Activated naive CD8-positive, alpha-beta T cell (primary cell): ENCODE measurements around the gene UPF1.

Experiments used
- H3K27ac Mint-ChIP-seq: one replicate; pipeline ENCODE4 v1.8.0; 2021; ENCODE audit warnings: mixed read lengths
- H3K27me3 Mint-ChIP-seq: one replicate; pipeline ENCODE4 v1.8.0; 2021; ENCODE audit warnings: mixed read lengths
- H3K36me3 Mint-ChIP-seq: one replicate; pipeline ENCODE4 v1.8.0; 2021; ENCODE audit warnings: mixed read lengths
- H3K4me1 Mint-ChIP-seq: one replicate; pipeline ENCODE4 v1.8.0; 2021; ENCODE audit warnings: low read depth, mixed read lengths
- H3K4me3 Mint-ChIP-seq: one replicate; pipeline ENCODE4 v1.8.0; 2021; ENCODE audit warnings: mild to moderate bottlenecking, mixed read lengths
- H3K9me3 Mint-ChIP-seq: one replicate; pipeline ENCODE4 v1.8.0; 2021; ENCODE audit warnings: low read depth, mixed read lengths

The UPF1 gene

DNA sequence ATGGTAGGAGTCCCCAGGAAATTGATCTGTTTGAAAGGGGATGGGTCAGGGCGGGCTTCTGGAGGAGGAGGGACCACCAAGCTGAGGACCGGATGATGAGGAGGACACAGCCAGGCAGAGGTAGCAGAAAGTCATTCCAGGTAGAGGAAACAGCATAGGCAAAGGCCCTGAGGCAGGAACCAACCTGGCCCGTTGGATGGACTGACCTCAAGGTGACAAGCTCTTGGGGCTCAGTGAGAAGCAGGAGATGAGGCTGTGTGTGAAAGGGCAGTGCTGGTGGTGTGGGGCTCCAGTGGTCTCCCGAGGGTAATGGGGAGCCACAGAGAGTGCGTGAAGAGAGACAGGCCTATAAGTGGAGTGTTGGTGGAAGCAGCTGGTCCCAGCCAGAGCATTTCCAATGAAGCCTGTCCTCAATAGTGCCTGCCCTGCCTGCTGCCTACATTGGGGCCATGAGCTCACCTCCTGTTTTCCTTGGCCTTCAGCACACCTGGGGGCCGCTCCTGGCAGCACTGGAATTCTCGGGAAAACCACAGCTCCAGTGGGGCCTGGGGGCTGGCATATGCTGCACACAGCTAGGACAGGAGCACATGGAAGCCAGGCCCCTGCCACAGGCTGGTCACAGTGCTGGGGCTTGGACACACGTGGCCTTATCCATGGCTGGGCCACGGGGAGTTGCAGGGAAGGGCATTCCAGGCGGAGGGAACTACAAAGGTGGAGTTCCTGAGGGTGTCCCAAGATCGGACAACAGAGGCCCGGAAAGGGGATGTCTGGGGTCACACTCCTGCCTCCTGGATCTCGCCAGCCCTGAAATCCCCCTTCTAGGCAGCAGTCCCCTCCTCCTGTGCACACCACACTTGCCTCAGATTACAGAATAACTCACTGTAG is 38.4 kb upstream of the UPF1 start:
- H3K4me3 Mint-ChIP-seq, result no peak overlapping the region
- no peaks in the 10 kb centered on the region for H3K36me3 Mint-ChIP-seq
- H3K9me3 Mint-ChIP-seq, result no peaks in the 10 kb centered on the region
- peaks cover 24% of the 10 kb centered on the region for H3K27me3 Mint-ChIP-seq
- H3K27ac Mint-ChIP-seq, result no peak overlapping the region
- H3K4me1 Mint-ChIP-seq, result peaks cover 8% of the 10 kb centered on the region

DNA sequence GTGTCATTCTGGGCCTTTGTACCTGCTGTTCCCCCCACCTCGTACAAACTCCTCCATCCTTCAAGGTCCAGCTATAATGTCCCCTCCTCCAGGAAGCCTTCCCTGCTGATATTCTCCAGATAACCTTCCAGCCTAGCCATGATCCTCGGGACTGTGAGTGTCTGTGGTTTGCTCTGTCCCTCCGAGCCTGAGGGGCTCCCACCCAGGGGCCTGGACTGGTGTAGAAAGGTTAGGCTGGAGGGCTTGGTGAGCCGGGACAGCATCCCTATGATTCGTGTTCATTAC is 37.8 kb upstream of the UPF1 start:
- Mint-ChIP-seq H3K4me1 (peaks cover 8% of the 10 kb centered on the region), H3K36me3 (no peaks in the 10 kb centered on the region), H3K27me3 (peaks cover 24% of the 10 kb centered on the region), H3K27ac (no peak overlapping the region), H3K4me3 (no peak overlapping the region), H3K9me3 (no peaks in the 10 kb centered on the region)

DNA sequence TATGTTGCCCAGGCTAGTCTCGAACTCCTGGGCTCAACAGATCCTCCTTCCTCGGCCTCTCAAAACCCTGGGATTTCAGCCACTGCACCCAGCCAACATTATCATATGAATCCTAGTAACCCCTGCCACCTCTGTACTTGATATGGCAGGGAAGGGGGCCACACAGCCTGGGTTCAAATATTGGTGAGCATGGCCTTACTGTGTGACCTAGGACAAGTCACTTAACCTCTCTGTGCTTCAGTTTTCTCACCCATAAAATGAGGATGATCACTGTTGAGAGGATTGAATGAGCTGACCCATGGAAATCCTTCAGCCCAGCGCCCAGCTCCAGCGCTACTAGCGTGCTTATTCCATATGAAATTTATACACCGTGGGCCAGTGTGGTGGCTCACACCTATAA is 37.1 kb upstream of the UPF1 start:
- no peak overlapping the region for H3K4me3 Mint-ChIP-seq
- peaks cover 6% of the 10 kb centered on the region for H3K4me1 Mint-ChIP-seq
- H3K27ac Mint-ChIP-seq, result no peak overlapping the region
- H3K9me3 Mint-ChIP-seq, result no peaks in the 10 kb centered on the region
- peaks cover 22% of the 10 kb centered on the region for H3K27me3 Mint-ChIP-seq
- no peaks in the 10 kb centered on the region for H3K36me3 Mint-ChIP-seq

DNA sequence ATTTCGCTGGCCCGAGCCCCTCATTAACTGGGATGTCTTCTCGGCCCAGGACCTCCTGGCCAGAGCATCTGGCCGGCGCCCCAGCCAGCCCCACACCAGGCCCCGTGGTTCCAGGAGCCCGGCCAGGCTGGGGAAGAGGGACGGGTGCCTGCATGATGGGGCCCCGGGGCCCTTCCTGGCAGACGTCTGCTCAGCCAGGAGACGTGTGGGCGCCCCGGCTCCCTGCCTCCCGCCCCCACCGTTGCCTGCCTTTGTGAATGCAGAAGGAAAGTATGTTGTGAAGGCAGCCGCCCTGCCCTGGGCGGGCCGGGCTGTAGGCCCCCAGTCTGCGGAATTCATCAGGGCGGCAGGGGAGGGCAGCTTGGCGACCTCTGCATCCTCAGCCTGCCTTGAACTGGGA is 36.2 kb upstream of the UPF1 start:
- H3K27me3 Mint-ChIP-seq, result peaks cover 18% of the 10 kb centered on the region
- peaks cover 1% of the 10 kb centered on the region for H3K4me1 Mint-ChIP-seq
- no peaks in the 10 kb centered on the region for H3K36me3 Mint-ChIP-seq
- H3K9me3 Mint-ChIP-seq, result no peaks in the 10 kb centered on the region
- no peak overlapping the region for H3K27ac Mint-ChIP-seq
- H3K4me3 Mint-ChIP-seq, result no peak overlapping the region

- H3K4me3 Mint-ChIP-seq, result no peak overlapping the region
Observed at GRCh38 chr19:18796239-18796638, 35.5 kb upstream of the UPF1 start.

GRCh38 chr19:18798384-18799352 is 33.1 kb upstream of the UPF1 start:
- H3K27ac Mint-ChIP-seq, result no peak overlapping the region
- H3K4me1 Mint-ChIP-seq, result no peaks in the 10 kb centered on the region
- H3K36me3 Mint-ChIP-seq, result no peaks in the 10 kb centered on the region
- H3K9me3 Mint-ChIP-seq, result no peaks in the 10 kb centered on the region
- peaks cover 15% of the 10 kb centered on the region for H3K27me3 Mint-ChIP-seq
- H3K4me3 Mint-ChIP-seq, result no peak overlapping the region

More at GRCh38 chr19:18796239-18796638, 35.5 kb upstream of the UPF1 start:
- Mint-ChIP-seq H3K9me3 (no peaks in the 10 kb centered on the region), H3K27me3 (peaks cover 18% of the 10 kb centered on the region), H3K27ac (no peak overlapping the region), H3K36me3 (no peaks in the 10 kb centered on the region), H3K4me1 (no peaks in the 10 kb centered on the region)

DNA sequence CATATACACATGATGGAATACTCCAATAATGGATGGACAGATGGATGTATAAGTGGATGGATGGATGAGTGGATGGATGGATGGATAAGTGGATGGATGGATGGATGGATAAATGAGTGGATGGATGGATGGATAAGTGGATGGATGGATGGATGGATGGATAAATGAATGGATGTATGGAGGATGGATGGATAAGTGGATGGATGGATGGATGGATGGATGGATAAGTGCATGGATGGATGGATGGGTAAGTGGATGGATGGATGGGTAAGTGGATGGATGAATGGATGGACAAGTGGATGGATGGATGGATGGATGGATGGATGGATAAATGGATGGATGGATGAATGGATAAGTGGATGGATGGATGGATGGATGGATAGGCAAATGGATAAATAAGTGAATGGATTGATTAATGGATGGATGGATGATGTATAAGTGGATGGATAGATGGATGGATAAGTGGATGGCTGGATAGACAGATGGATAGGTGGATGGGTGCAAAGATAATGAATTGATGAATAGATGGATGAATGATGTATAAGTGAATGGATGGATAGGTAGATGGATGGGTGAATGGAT is 32.3 kb upstream of the UPF1 start:
- Mint-ChIP-seq H3K27me3 (peaks cover 13% of the 10 kb centered on the region), H3K36me3 (no peaks in the 10 kb centered on the region), H3K9me3 (no peaks in the 10 kb centered on the region), H3K4me1 (no peaks in the 10 kb centered on the region), H3K4me3 (no peak overlapping the region), H3K27ac (no peak overlapping the region)

DNA sequence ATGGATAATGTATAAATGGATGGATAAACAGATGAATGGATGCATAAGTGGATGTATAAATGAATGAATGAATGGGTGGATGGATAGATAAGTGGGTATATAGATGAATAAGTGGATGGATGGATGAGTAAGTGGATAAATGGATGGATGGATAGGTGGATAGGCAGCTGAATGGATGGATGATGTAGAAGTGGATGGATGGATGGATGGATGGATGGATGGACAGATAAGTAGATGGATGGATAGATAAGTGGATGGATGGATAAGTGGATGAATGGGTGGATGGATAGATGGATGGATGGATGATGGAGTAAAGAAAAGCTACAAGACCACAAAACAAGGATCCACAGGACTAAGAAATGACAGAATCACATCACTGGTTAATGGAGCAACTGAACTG is 31.7 kb upstream of the UPF1 start:
- H3K27me3 Mint-ChIP-seq, result peaks cover 15% of the 10 kb centered on the region
- H3K4me1 Mint-ChIP-seq, result no peaks in the 10 kb centered on the region
- no peak overlapping the region for H3K4me3 Mint-ChIP-seq
- no peaks in the 10 kb centered on the region for H3K36me3 Mint-ChIP-seq
- H3K27ac Mint-ChIP-seq, result no peak overlapping the region
- H3K9me3 Mint-ChIP-seq, result no peaks in the 10 kb centered on the region

DNA sequence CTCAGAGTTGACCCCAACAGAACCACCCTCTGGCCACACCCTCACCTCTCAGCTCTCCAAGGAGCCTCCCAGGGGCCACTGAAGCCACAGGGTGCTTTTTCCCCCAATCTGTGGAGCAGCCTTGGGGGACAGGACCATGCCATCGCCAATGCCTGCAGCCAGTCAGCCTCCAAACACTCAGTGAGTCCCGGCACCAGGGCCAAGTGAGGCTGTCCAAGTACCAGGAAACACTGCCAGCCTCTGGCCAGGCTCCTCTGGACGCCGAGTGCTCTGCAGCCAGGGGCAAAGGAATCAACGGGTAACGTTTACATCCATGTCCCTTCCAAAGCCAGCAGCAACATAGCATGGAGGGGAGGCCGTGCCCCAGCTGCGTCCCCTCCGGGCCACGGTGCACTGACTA is 31.1 kb upstream of the UPF1 start:
- Mint-ChIP-seq H3K27ac (no peak overlapping the region), H3K27me3 (peaks cover 15% of the 10 kb centered on the region), H3K4me3 (no peak overlapping the region), H3K36me3 (no peaks in the 10 kb centered on the region), H3K4me1 (no peaks in the 10 kb centered on the region), H3K9me3 (no peaks in the 10 kb centered on the region)

DNA sequence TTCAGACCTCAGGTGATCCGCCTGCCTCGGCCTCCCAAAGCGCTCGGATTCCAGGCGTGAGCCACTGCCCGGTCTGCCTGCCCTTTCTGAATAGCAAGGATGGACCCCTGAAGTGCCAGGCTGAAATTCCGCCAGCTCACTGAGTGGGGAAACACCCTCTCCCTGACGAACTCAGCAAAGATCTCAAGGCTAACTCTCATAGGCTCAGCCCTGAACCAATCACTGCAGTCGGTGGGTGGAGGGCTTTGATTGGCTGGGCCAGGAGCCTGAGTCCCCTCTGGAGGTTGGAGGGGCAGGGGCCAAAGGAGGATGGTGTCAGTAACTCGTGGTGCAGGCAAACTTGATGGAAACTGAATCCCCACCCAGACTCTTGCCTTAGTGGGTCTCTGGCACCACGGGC is 29.4 kb upstream of the UPF1 start:
- H3K27ac Mint-ChIP-seq, result no peak overlapping the region

GRCh38 chr19:18803550-18804138 is 28.1 kb upstream of the UPF1 start:
- Mint-ChIP-seq H3K4me3 (no peak overlapping the region), H3K27me3 (peaks cover 7% of the 10 kb centered on the region), H3K9me3 (no peaks in the 10 kb centered on the region), H3K4me1 (no peaks in the 10 kb centered on the region), H3K27ac (no peak overlapping the region), H3K36me3 (no peaks in the 10 kb centered on the region)

More for the DNA sequence above, 29.4 kb upstream of the UPF1 start:
- no peak overlapping the region for H3K4me3 Mint-ChIP-seq
- peaks cover 9% of the 10 kb centered on the region for H3K27me3 Mint-ChIP-seq
- H3K36me3 Mint-ChIP-seq, result no peaks in the 10 kb centered on the region
- H3K4me1 Mint-ChIP-seq, result no peaks in the 10 kb centered on the region
- no peaks in the 10 kb centered on the region for H3K9me3 Mint-ChIP-seq

DNA sequence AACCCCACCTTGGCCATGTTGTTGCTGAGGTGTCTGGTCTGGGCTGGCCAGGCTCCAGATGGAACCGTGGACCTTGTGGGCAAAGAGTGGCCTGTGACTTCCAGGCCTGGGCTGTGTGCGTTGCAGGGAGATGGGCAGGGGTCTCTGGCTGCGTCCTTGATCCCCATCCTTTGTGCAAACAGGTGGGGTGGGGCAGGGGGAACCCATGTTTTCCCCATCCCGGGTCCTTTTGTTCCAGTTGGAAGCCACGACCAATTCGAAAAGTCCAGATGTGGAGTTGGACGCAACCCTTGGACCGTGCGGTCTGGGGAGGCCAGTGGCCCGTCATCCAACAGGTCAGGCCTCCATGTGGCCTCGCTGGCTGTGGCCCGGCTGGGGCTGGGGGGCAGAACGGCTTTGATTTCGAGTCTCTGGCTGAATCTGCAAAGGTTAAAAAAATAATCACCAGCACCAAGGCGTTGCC is 27.6 kb upstream of the UPF1 start:
- no peaks in the 10 kb centered on the region for H3K4me1 Mint-ChIP-seq
- no peaks in the 10 kb centered on the region for H3K36me3 Mint-ChIP-seq
- no peak overlapping the region for H3K4me3 Mint-ChIP-seq
- H3K27ac Mint-ChIP-seq, result no peak overlapping the region
- peaks cover 7% of the 10 kb centered on the region for H3K27me3 Mint-ChIP-seq
- H3K9me3 Mint-ChIP-seq, result no peaks in the 10 kb centered on the region

- Mint-ChIP-seq H3K4me1 (peaks cover 3% of the 10 kb centered on the region), H3K4me3 (no peak overlapping the region), H3K27ac (no peak overlapping the region), H3K9me3 (no peaks in the 10 kb centered on the region), H3K27me3 (peaks cover 10% of the 10 kb centered on the region), H3K36me3 (peaks cover 2% of the 10 kb centered on the region)
Observed at GRCh38 chr19:18804643-18805042, 27.1 kb upstream of the UPF1 start.

- no peak overlapping the region for H3K4me3 Mint-ChIP-seq
- no peaks in the 10 kb centered on the region for H3K9me3 Mint-ChIP-seq
- no peak overlapping the region for H3K27ac Mint-ChIP-seq
- H3K36me3 Mint-ChIP-seq, result peaks cover 2% of the 10 kb centered on the region
- peaks cover 8% of the 10 kb centered on the region for H3K27me3 Mint-ChIP-seq
- peaks cover 3% of the 10 kb centered on the region for H3K4me1 Mint-ChIP-seq
Observed at GRCh38 chr19:18807861-18808331, 23.9 kb upstream of the UPF1 start.
